PC-9 (cell line): ENCODE measurements around the gene CMTM5.

Experiments
- CTCF ChIP-seq: fragments of 200-600 bp; sonication (generic); conservative IDR thresholded peaks from 2 replicates; pipeline ENCODE4 v1.6.1; 2017; ENCODE audit warnings: mixed run types, antibody characterized with exemption, mild to moderate bottlenecking, moderate library complexity
- EZH2 ChIP-seq: fragments of 200-600 bp; sonication (generic); IDR thresholded peaks from 2 replicates; pipeline ENCODE4 v1.8.0; 2017; ENCODE audit warnings: antibody characterized with exemption, low read depth

DNA sequence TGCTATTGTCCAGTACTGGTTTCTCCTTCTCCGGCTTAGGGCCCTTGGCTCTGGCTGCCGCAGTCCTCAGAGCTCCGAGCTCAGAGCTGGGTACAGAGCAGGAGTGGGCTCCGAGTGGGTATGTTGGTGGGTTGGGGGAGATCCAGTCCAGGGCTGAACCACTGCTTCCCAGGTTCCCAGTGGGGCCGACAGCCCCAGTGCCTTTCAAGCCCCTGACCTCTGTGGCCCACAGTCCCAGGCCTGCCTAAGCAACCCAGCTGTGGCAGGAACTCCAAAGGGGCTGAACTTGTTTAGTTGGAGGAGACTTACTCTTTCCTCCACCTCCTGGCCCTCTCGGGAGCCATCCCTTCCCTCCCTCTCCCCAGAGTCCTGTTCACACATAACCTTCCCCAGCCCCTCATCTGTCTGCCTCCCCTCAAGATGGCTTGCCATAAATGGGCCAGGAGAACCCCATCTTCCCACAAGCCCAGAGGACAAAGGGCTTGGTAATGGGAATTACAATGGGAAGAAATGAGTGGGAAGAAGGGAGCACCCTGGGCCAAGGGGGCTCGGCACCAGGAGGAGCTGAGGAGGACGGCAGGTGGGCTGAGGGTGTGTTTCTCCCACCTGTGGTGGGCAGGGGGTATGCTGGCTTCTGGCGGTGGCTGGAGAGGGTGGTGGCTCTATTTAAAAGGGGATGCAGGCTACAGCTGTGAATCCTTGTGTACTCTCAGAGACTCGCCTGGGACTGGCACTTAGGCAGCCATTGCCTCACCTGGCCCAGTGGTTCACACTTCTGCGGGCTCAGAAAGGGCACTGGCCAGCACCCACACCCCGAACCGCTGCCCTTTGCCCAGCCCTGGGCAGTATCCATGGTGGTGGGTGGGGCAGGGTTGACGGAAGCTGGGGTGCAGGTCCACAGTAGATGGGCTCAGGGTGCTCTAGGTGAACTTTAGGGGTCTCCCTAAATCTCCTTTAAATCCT lies 35.0 kb downstream of the CMTM5 start:
- TF ChIP-seq CTCF = no peak
- no peak for TF ChIP-seq EZH2
